ENCODE measurements around the gene EPN2.

DNA sequence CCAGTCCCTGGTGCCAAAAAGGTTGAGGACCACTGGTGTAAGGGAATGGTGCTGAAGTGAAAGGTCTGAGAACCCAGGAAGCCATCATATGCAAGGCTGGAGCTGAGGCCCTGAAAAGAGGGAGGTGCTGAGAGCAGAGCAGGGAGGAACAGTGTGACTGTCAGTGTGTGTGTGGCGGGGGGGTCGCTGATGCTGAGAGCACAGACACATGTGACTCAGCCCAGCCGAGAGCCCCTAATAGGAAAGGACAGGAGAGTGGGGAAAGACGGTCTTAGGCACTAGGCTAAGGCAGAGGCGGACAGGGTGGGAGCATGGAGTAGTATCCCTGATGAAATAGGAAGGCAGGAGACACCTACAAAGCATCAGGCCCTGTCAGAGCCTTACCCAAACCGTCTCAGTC is 124.2 kb downstream of the EPN2 start:
- TF ChIP-seq, protein P1, sequence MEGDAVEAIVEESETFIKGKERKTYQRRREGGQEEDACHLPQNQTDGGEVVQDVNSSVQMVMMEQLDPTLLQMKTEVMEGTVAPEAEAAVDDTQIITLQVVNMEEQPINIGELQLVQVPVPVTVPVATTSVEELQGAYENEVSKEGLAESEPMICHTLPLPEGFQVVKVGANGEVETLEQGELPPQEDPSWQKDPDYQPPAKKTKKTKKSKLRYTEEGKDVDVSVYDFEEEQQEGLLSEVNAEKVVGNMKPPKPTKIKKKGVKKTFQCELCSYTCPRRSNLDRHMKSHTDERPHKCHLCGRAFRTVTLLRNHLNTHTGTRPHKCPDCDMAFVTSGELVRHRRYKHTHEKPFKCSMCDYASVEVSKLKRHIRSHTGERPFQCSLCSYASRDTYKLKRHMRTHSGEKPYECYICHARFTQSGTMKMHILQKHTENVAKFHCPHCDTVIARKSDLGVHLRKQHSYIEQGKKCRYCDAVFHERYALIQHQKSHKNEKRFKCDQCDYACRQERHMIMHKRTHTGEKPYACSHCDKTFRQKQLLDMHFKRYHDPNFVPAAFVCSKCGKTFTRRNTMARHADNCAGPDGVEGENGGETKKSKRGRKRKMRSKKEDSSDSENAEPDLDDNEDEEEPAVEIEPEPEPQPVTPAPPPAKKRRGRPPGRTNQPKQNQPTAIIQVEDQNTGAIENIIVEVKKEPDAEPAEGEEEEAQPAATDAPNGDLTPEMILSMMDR (IDR thresholded peaks at IDR 0.05): no peak
- TF ChIP-seq POLR2A (IDR thresholded peaks at IDR 0.05; ENCODE audit: low read depth): no peak

Data from esophagus muscularis mucosa (tissue), 3 donors.